HG02588 (cell line): ENCODE data around the gene IL22RA1.

Source experiments
- ATAC-seq: cut with Tn5 transposase; IDR thresholded peaks from one replicate; pipeline ENCODE4 v1.9.1; 2021; ENCODE audit warnings: mild to moderate bottlenecking, moderate library complexity; ENCODE audit not compliant: unreplicated experiment

Gene IL22RA1

GRCh38 chr1:24100945-24101737, 41.8 kb downstream of the IL22RA1 start:
- no peak for ATAC-seq

- no peak for ATAC-seq
Measured at GRCh38 chr1:24098943-24099638, 43.8 kb downstream of the IL22RA1 start.

- no peak for ATAC-seq
Measured at GRCh38 chr1:24098102-24098501, 44.8 kb downstream of the IL22RA1 start.

- ATAC-seq, result no peak
Measured at GRCh38 chr1:24097663-24098062, 45.3 kb downstream of the IL22RA1 start.

GRCh38 chr1:24096739-24097103, 46.2 kb downstream of the IL22RA1 start:
- no peak for ATAC-seq

- no peak for ATAC-seq
Measured at GRCh38 chr1:24096009-24096738, 46.8 kb downstream of the IL22RA1 start.

GRCh38 chr1:24095140-24095859, 47.6 kb downstream of the IL22RA1 start:
- ATAC-seq, result no peak

GRCh38 chr1:24094554-24094953, 48.4 kb downstream of the IL22RA1 start:
- ATAC-seq, result no peak

- ATAC-seq, result no peak
Measured at GRCh38 chr1:24093732-24094131, 49.2 kb downstream of the IL22RA1 start.

GRCh38 chr1:24092979-24093378, 50.0 kb downstream of the IL22RA1 start:
- no peak for ATAC-seq

GRCh38 chr1:24091971-24092482, 50.9 kb downstream of the IL22RA1 start:
- no peak for ATAC-seq

- ATAC-seq, result no peak
Measured at GRCh38 chr1:24090736-24091135, 52.2 kb downstream of the IL22RA1 start.

- ATAC-seq, result no peak
Measured at GRCh38 chr1:24089743-24090555, 53.0 kb downstream of the IL22RA1 start.

GRCh38 chr1:24089027-24089742, 53.8 kb downstream of the IL22RA1 start:
- ATAC-seq, result no peak

GRCh38 chr1:24086466-24086865, 56.5 kb downstream of the IL22RA1 start:
- no peak for ATAC-seq

GRCh38 chr1:24085546-24085945, 57.4 kb downstream of the IL22RA1 start:
- ATAC-seq, result no peak

GRCh38 chr1:24085007-24085406, 57.9 kb downstream of the IL22RA1 start:
- ATAC-seq, result no peak

GRCh38 chr1:24084050-24084449, 58.9 kb downstream of the IL22RA1 start:
- no peak for ATAC-seq

GRCh38 chr1:24082372-24082771, 60.6 kb downstream of the IL22RA1 start:
- ATAC-seq, result no peak
